NCI-H226 (cell line): ENCODE data around the gene ERFL.

Source experiments
- DNase-seq: peaks from one replicate; pipeline ENCODE4 v3.0.0-alpha.2; 2015

Gene ERFL

GRCh38 chr19:41928221-41928683 is at the start of gene ERFL:
ERFL (minus strand) TSS chr19:41928449; CDS start chr19:41912919, 15,530 bp downstream.
- peak; percentile 14 for DNase-seq

GRCh38 chr19:41977916-41978315 is 49.7 kb upstream of the ERFL start:
- DNase-seq = no peak

DNA sequence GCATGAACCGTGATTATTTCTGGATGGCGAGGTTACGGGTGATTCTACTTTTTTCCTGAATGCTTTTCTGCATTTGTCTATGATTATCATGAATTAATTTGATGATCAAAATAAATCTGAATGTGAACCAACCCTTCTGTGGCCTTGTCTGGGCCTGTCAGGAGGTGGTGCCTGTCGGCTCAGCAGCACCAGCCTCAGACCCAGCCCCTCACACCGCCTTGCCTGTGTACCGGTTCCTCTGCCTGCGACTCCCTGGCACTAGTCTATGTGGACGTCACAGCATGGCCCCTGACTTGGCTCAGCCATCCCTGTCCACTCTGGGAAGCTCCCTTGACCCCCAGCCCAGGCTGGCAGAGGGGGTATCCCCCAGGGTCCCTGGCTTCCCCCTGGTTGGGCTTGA is 46.4 kb upstream of the ERFL start:
- DNase-seq = no peak

GRCh38 chr19:41971363-41971762 is 43.1 kb upstream of the ERFL start:
- no peak for DNase-seq

- DNase-seq = no peak
Observed at GRCh38 chr19:41969772-41970458, 41.7 kb upstream of the ERFL start.

- DNase-seq = no peak
Observed at GRCh38 chr19:41968751-41969595, 40.7 kb upstream of the ERFL start.

DNA sequence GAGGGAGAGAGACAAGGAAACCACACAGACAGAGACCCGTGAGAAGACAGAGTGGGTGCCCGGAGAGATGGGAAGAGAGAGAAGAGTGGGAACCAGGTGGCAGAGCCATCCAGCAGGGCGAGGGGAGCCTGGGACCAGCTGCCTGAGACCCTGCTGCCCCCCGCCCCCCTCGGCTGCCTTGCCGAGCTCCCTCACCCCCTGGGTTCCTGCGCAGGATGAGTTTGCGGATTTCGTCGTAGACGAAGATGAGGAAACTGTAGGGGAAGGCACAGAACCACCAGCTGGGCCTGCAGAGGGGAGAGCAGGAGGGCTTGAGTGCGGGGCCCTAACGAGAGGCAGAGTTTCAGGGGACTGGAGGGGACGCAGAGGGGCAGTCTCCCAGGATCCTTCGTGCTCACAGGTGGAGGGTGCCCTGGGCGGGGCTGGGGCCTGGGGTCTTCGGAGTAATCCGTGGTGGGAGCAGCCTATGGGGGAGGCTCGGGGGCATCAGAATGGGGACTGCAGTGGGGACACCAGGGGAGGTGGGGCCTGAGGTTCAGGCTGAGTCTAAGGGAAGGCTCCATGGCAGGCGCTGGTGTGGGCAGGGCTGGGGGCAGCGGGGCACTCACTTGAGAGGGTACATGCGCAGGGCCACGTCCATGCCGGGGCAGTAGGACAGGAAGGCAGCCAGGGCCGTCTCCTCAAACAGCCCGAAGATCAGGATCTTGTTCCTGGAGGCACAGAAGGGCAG is 39.0 kb upstream of the ERFL start:
- DNase-seq = no peak

GRCh38 chr19:41965106-41965505 is 36.9 kb upstream of the ERFL start:
- DNase-seq = no peak

DNA sequence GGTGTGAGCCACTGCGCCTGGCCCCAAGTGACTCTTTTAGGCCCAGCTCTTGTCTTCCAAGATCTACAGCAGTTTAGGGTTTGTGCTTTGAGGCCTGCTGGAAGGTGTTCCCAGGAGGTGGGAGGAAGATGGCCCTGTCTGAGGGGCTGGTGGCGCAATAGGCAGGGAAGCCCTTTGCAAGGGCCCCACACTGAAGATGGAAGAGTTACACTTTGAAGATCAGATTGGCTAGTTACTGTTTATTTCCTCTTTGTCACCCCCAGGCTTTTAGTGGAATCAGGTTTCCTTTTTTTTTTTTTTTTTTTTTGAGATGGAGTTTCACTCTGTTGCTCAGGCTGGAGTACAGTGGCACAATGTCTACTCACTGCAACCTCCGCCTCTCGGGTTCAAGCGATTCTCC is 32.7 kb upstream of the ERFL start:
- no peak for DNase-seq

GRCh38 chr19:41959056-41960053 is 31.1 kb upstream of the ERFL start, which contains the start of gene RABAC1:
RABAC1 (minus strand) TSS chr19:41959321; CDS start chr19:41959292, 29 bp downstream.
- DNase-seq = peak; percentile 90

DNA sequence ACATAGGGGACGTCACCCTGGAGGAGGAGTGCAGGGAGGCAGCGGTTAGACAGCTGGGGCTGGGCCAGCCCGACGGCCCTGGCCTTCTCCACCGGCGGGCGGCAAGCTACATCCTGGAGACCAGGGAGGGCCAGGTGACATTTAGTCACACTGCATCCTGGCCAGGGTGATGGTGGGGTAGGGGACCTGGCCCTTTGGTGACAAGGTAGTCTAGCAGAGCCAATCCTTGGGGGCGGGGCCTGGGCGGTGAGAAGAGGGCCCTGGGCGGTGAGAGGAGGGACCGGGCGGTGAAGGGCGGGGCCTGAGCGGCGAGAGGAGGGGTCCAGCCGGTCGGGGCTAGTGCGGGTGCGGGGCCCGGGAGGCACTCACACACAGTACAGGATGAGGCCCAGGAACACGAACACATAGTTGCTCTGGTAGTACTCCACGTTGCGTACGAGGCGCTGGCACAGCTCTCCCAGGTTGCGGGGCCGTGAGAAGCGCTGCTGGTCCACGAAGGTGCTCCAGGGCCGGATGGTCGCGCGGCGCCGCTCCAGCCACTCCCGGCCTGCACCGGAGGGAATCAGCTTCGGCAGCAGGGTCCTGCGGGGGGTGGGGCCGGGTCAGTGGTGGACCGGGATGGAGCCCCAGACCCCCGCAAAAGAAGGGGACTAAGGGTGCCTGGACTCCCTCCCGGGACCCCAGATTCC is 30.3 kb upstream of the ERFL start:
- peak; percentile 47 for DNase-seq

- DNase-seq = peak; percentile 81
Observed at GRCh38 chr19:41957838-41958366, 29.7 kb upstream of the ERFL start.

GRCh38 chr19:41957161-41957837 is 29.1 kb upstream of the ERFL start:
- no peak for DNase-seq

GRCh38 chr19:41956621-41957020 is 28.4 kb upstream of the ERFL start:
- DNase-seq = no peak

- DNase-seq = no peak
Observed at GRCh38 chr19:41955521-41955920, 27.3 kb upstream of the ERFL start.

GRCh38 chr19:41951686-41952172 is 23.5 kb upstream of the ERFL start:
- DNase-seq = peak; percentile 41

DNA sequence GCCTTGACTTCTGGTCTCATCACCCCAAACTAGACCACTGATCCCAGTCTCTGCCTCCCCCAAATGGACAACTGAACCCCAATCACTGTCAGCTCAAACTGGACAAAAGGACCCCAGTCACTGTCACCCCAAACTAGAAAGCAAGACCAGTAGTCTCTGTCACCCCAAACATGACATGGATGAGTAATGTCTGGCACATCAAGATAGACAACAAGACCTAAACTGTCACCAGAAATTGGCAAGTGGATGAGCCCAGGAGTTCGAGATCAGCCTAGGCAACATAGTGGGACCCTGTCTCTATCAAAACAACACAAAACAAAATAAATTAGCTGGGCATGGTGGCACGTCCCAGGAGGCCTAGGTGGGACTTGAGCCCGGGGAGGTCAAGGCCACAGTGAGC is 18.8 kb upstream of the ERFL start:
- no peak for DNase-seq

GRCh38 chr19:41945135-41945766 is 17.0 kb upstream of the ERFL start:
- DNase-seq = no peak

- DNase-seq = no peak
Observed at GRCh38 chr19:41944336-41944735, 16.1 kb upstream of the ERFL start.
